CD4-positive, alpha-beta T cell (primary cell): ENCODE results near the gene NRXN3. TPM values are rescaled to one million over a fixed set of nuclear protein-coding genes. Genes with fewer than 3 reads are reported as not detected.

Source experiments
- ATAC-seq: fragments of 200-7000 bp; cut with Tn5 transposase; one replicate; pipeline ENCODE4 v1.10.0; 2022; ENCODE audit warnings: mild to moderate bottlenecking; ENCODE audit not compliant: poor library complexity
- CTCF ChIA-PET: fragments of 350-600 bp; sonication (Branson Sonifier 250); formaldehyde crosslinking; loops from one replicate; lab custom pipeline; 2021; ENCODE audit warnings: antibody characterized with exemption, inconsistent platforms; lab: Charles Lee
- POLR2A ChIA-PET: fragments of 350-600 bp; sonication (Branson Sonifier 250); formaldehyde crosslinking; loops from one replicate; lab custom pipeline; 2021; ENCODE audit warnings: antibody characterized with exemption, inconsistent platforms; lab: Charles Lee
- DNase-seq, 14 experiments: peaks; one replicate each; pipeline ENCODE4 v3.0.0-alpha.2; 2013 to 2020; ENCODE audit warnings: mixed read lengths in 2 of 14
- H3K27ac ChIP-seq, 2 donors: one replicate each; pipeline versions ENCODE4 v1.5.1 to v1.7.0; 2013; ENCODE audit warnings: low read length in 2 of 2, low read depth in 1 of 2, mild to moderate bottlenecking in 1 of 2
- H3K27me3 ChIP-seq, 2 experiments: 1 replicate in 1 of 2; 2 replicates in 1 of 2; pipeline versions ENCODE4 v1.6.1 to v1.7.0; 2013; ENCODE audit warnings: low read length in 2 of 2, control low read depth in 1 of 2, mild to moderate bottlenecking in 1 of 2, moderate library complexity in 1 of 2; ENCODE audit not compliant: insufficient read depth in 2 of 2, control insufficient read depth in 1 of 2
- H3K36me3 ChIP-seq: one replicate; pipeline ENCODE4 v1.6.1; 2013; ENCODE audit warnings: low read length, control low read depth; ENCODE audit not compliant: insufficient read depth
- H3K4me1 ChIP-seq: one replicate; pipeline ENCODE4 v1.6.1; 2013; ENCODE audit warnings: low read length, control low read depth; ENCODE audit not compliant: insufficient read depth
- H3K4me3 ChIP-seq: one replicate; pipeline ENCODE4 v1.5.1; 2013; ENCODE audit warnings: mild to moderate bottlenecking, low read length, moderate library complexity
- H3K9me3 ChIP-seq, 2 experiments: 1 replicate in 1 of 2; 2 replicates in 1 of 2; pipeline versions ENCODE4 v1.6.1 to v1.7.0; 2013; ENCODE audit warnings: low read length in 2 of 2, mild to moderate bottlenecking in 2 of 2, control low read depth in 1 of 2, moderate library complexity in 1 of 2; ENCODE audit not compliant: control insufficient read depth in 1 of 2, insufficient read depth in 1 of 2
- H3K27ac Mint-ChIP-seq: one replicate; pipeline ENCODE4 v1.8.0; 2020; ENCODE audit warnings: mixed read lengths
- H3K27me3 Mint-ChIP-seq: one replicate; pipeline ENCODE4 v1.8.0; 2021; ENCODE audit warnings: mixed read lengths
- H3K36me3 Mint-ChIP-seq: one replicate; pipeline ENCODE4 v1.8.0; 2021; ENCODE audit warnings: low read depth, mixed read lengths
- H3K4me1 Mint-ChIP-seq: one replicate; pipeline ENCODE4 v1.8.0; 2021; ENCODE audit warnings: low read depth, mixed read lengths
- H3K4me3 Mint-ChIP-seq: one replicate; pipeline ENCODE4 v1.8.0; 2020; ENCODE audit warnings: mild to moderate bottlenecking, mixed read lengths
- H3K9me3 Mint-ChIP-seq: one replicate; pipeline ENCODE4 v1.8.0; 2020; ENCODE audit warnings: mixed read lengths
- intact Hi-C, 2 experiments: fragments of 100-400 bp; cut with DNase I in 1 of 2; cut with micrococcal nuclease in 1 of 2; formaldehyde crosslinking; loops; one replicate each; pipeline versions ENCODE4 v1.15.1 to v1.9.0; 2023 to 2025; cut with DNase I, micrococcal nuclease
- total RNA-seq, 174 experiments: library from RNA in 2 of 174; stranded (reverse) in 2 of 174; gene quantifications; one replicate each; pipeline ENCODE4 v1.2.3 and lab custom pipeline; 2021 to 2026
- TF ChIP-seq, protein P1 (sequence below): fragments of 200-600 bp; IDR thresholded peaks from one replicate; pipeline ENCODE4 v1.8.0; 2022; ENCODE audit warnings: antibody characterized with exemption, mild to moderate bottlenecking

NRXN3 gene
- total RNA-seq, 2 experiments from 2014 or later = not detected

DNA sequence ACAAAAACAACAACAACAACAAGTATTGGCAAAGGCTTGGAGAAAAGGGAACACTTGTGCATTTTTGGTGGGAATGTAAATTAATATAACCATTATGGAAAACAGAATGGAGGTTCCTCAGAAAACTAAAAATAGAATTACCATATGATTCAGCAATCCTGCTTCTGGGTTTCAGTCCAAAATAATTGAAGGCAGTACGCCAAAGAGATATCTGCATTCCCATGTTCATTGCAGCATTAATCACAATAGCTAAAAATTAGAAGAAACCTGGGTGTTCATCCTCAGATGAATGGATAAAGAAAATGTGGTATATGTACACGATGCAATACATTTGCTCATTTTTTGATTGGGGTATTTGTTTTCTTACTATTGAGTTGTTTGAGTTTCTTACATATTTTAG lies 813.0 kb downstream of the NRXN3 start:
- POLR2A ChIA-PET = no interaction called here
- intact Hi-C loops = no loop called here

DNA sequence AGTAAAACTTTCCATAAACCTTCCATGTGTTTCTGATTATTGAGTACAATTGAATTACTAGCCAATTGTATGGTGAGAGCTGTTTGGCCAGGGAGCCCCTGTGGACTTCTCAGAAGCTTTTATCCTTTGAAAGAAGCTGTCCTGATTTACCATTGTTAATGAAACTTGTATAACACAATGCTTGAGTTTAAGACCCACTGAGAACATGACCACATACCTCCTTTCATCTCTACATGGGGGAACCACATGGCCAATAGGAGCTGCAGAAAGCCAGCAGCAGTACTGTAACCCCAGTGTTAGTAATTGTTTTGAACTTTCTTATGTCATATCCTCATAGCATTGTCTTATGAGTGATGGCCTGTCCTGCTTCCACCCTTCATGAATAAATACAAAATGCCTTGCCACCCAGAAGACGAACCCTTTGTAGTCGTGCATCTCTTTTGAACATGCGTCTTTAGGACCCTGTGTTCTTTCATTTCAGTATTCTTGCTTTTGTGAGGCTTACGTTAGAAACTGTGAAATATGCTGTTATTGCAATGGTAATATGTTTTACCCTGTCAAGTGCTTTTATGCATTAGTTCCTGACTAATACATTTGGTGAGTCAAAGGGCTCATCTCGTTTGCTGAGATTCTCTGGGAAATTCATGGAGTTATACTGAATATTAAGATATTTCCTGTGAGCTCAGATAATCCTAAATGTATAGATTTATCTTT lies 815.7 kb downstream of the NRXN3 start:
- Mint-ChIP-seq H3K27me3 (peaks cover 5% of the 10 kb centered on the region), H3K4me1 (no peaks in the 10 kb centered on the region), H3K9me3 (no peaks in the 10 kb centered on the region), H3K36me3 (no peaks in the 10 kb centered on the region), H3K4me3 (no peak overlapping the region), H3K27ac (no peak overlapping the region)
- TF ChIP-seq, protein P1, sequence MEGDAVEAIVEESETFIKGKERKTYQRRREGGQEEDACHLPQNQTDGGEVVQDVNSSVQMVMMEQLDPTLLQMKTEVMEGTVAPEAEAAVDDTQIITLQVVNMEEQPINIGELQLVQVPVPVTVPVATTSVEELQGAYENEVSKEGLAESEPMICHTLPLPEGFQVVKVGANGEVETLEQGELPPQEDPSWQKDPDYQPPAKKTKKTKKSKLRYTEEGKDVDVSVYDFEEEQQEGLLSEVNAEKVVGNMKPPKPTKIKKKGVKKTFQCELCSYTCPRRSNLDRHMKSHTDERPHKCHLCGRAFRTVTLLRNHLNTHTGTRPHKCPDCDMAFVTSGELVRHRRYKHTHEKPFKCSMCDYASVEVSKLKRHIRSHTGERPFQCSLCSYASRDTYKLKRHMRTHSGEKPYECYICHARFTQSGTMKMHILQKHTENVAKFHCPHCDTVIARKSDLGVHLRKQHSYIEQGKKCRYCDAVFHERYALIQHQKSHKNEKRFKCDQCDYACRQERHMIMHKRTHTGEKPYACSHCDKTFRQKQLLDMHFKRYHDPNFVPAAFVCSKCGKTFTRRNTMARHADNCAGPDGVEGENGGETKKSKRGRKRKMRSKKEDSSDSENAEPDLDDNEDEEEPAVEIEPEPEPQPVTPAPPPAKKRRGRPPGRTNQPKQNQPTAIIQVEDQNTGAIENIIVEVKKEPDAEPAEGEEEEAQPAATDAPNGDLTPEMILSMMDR = no peak
- Histone ChIP-seq H3K27me3 (peaks cover 0 to 3% of the 10 kb centered on the region in 2 experiments), H3K36me3 (no peaks in the 10 kb centered on the region), H3K27ac (no peak overlapping the region), H3K4me3 (no peak overlapping the region), H3K4me1 (no peaks in the 10 kb centered on the region), H3K9me3 (no peaks in the 10 kb centered on the region)
- DNase-seq (no peak), ATAC-seq (no peak)
- intact Hi-C loops = no loop called here
- POLR2A ChIA-PET = no interaction called here
- CTCF ChIA-PET = no interaction called here

More for the DNA sequence above, 813.0 kb downstream of the NRXN3 start:
- no peak overlapping the region for H3K27ac ChIP-seq
- H3K4me1 ChIP-seq = no peaks in the 10 kb centered on the region
- Mint-ChIP-seq H3K36me3 (no peaks in the 10 kb centered on the region), H3K4me1 (no peaks in the 10 kb centered on the region), H3K27me3 (peaks cover 5% of the 10 kb centered on the region), H3K27ac (no peak overlapping the region), H3K4me3 (no peak overlapping the region), H3K9me3 (no peaks in the 10 kb centered on the region)
- no peaks in the 10 kb centered on the region for H3K9me3 ChIP-seq
- ATAC-seq = no peak
- CTCF ChIA-PET = no interaction called here
- no peak for DNase-seq
- H3K4me3 ChIP-seq = no peak overlapping the region
- no peaks in the 10 kb centered on the region for H3K36me3 ChIP-seq
- TF ChIP-seq, protein P1 = no peak
- peaks cover 0 to 3% of the 10 kb centered on the region in 2 experiments for H3K27me3 ChIP-seq

DNA sequence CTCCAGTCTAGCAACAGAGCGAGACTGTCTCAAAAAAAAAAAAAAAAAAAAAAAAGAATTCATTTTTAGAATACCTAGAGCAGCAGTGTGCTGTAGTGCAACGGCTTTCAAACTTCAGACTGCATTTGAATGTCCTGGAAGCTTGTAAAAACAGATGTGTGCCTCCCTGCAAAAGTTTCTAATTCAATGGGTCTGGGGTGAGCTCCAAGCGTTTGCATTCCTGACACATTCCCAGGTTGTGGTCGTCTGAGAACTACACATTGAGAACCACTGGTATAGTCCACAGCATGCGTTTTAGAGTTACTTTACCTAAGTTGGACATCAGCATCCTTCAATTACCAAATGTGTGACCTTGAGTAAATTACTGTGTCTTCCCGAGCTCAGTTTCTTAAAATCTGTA lies 816.8 kb downstream of the NRXN3 start:
- Mint-ChIP-seq H3K36me3 (no peaks in the 10 kb centered on the region), H3K9me3 (no peaks in the 10 kb centered on the region), H3K27ac (no peak overlapping the region), H3K27me3 (peaks cover 5% of the 10 kb centered on the region), H3K4me3 (no peak overlapping the region), H3K4me1 (no peaks in the 10 kb centered on the region)
- ChIA-PET CTCF (no interaction called here), POLR2A (no interaction called here)
- Histone ChIP-seq H3K9me3 (no peaks in the 10 kb centered on the region), H3K27ac (no peak overlapping the region), H3K27me3 (peaks cover 0 to 3% of the 10 kb centered on the region in 2 experiments), H3K4me3 (no peak overlapping the region), H3K36me3 (no peaks in the 10 kb centered on the region), H3K4me1 (no peaks in the 10 kb centered on the region)
- ATAC-seq = no peak
- intact Hi-C loops = no loop called here
- DNase-seq = no peak
- TF ChIP-seq, protein P1 = no peak
